Panc1 (cell line): ENCODE results near the gene TSNAX.

Source experiments
- POLR2AphosphoS5 ChIP-seq: IDR thresholded peaks from 2 replicates; pipeline ENCODE4 v1.6.1; 2012; ENCODE audit warnings: mild to moderate bottlenecking, low read depth, low read length, moderate library complexity
- TF ChIP-seq, protein P1 (sequence below): fragments of 450-650 bp; IDR thresholded peaks from 2 replicates; pipeline ENCODE4 v1.5.1; 2017; ENCODE audit warnings: mild to moderate bottlenecking
- TF ChIP-seq, protein P2 (sequence below), 2 experiments: IDR thresholded peaks; 2 replicates each; pipeline ENCODE4 v1.6.1; 2011 to 2012; ENCODE audit warnings: low read depth in 2 of 2, control low read depth in 1 of 2, low read length in 1 of 2, mild to moderate bottlenecking in 1 of 2, moderate library complexity in 1 of 2; ENCODE audit not compliant: insufficient read depth in 1 of 2

GRCh38 chr1:231606712-231607111 lies 78.2 kb downstream of the TSNAX start:
- TF ChIP-seq, protein P1, sequence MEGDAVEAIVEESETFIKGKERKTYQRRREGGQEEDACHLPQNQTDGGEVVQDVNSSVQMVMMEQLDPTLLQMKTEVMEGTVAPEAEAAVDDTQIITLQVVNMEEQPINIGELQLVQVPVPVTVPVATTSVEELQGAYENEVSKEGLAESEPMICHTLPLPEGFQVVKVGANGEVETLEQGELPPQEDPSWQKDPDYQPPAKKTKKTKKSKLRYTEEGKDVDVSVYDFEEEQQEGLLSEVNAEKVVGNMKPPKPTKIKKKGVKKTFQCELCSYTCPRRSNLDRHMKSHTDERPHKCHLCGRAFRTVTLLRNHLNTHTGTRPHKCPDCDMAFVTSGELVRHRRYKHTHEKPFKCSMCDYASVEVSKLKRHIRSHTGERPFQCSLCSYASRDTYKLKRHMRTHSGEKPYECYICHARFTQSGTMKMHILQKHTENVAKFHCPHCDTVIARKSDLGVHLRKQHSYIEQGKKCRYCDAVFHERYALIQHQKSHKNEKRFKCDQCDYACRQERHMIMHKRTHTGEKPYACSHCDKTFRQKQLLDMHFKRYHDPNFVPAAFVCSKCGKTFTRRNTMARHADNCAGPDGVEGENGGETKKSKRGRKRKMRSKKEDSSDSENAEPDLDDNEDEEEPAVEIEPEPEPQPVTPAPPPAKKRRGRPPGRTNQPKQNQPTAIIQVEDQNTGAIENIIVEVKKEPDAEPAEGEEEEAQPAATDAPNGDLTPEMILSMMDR = no peak
- TF ChIP-seq, protein P2, sequence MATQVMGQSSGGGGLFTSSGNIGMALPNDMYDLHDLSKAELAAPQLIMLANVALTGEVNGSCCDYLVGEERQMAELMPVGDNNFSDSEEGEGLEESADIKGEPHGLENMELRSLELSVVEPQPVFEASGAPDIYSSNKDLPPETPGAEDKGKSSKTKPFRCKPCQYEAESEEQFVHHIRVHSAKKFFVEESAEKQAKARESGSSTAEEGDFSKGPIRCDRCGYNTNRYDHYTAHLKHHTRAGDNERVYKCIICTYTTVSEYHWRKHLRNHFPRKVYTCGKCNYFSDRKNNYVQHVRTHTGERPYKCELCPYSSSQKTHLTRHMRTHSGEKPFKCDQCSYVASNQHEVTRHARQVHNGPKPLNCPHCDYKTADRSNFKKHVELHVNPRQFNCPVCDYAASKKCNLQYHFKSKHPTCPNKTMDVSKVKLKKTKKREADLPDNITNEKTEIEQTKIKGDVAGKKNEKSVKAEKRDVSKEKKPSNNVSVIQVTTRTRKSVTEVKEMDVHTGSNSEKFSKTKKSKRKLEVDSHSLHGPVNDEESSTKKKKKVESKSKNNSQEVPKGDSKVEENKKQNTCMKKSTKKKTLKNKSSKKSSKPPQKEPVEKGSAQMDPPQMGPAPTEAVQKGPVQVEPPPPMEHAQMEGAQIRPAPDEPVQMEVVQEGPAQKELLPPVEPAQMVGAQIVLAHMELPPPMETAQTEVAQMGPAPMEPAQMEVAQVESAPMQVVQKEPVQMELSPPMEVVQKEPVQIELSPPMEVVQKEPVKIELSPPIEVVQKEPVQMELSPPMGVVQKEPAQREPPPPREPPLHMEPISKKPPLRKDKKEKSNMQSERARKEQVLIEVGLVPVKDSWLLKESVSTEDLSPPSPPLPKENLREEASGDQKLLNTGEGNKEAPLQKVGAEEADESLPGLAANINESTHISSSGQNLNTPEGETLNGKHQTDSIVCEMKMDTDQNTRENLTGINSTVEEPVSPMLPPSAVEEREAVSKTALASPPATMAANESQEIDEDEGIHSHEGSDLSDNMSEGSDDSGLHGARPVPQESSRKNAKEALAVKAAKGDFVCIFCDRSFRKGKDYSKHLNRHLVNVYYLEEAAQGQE (IDR thresholded peaks at IDR 0.05; ENCODE audit: insufficient read depth in 1 of 2, low read depth in 2 of 2, low read length in 1 of 2) = no peak
- no peak for TF ChIP-seq POLR2AphosphoS5
